ENCODE measurements around the gene SCNN1A. TPM values are rescaled to one million over a fixed set of nuclear protein-coding genes. Genes with fewer than 3 reads are reported as not detected.

Gene SCNN1A
- total RNA-seq, 2 experiments from 2014 or later = 2.3 to 3.8 TPM

DNA sequence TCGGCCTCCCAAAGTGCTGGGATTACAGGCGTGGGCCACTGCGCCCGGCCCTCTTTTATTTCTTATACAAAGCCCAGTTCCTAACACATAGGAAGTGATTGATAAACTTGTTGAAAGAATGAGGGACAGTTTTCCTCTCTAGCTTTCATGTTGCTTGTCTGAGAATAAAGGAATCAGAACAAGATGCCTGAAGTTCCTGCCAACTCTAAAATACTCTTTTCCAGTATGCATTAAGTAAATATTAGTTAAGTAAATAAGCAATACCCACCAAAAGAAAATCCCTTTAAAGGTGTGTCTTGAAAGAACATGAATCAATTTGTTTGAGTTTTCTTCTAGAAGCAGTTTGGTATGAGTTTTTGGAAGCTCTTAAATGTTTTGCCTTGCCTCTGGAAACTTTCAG is 45.0 kb upstream of the SCNN1A start:
- no peaks in the 10 kb centered on the region for H3K9me3 Mint-ChIP-seq
- intact Hi-C loops (cut with micrococcal nuclease) = loop anchor here (10.0 kb wide), 1 partner anchor 86 kb away; no protein-coding TSS in a partner anchor
- TF ChIP-seq, protein P1, sequence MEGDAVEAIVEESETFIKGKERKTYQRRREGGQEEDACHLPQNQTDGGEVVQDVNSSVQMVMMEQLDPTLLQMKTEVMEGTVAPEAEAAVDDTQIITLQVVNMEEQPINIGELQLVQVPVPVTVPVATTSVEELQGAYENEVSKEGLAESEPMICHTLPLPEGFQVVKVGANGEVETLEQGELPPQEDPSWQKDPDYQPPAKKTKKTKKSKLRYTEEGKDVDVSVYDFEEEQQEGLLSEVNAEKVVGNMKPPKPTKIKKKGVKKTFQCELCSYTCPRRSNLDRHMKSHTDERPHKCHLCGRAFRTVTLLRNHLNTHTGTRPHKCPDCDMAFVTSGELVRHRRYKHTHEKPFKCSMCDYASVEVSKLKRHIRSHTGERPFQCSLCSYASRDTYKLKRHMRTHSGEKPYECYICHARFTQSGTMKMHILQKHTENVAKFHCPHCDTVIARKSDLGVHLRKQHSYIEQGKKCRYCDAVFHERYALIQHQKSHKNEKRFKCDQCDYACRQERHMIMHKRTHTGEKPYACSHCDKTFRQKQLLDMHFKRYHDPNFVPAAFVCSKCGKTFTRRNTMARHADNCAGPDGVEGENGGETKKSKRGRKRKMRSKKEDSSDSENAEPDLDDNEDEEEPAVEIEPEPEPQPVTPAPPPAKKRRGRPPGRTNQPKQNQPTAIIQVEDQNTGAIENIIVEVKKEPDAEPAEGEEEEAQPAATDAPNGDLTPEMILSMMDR (IDR thresholded peaks at IDR 0.05) = no peak
- H3K4me3 Mint-ChIP-seq = no peak overlapping the region
- no peak for ATAC-seq
- H3K36me3 Mint-ChIP-seq (ENCODE audit: low read depth) = no peaks in the 10 kb centered on the region
- H3K27ac Mint-ChIP-seq = no peak overlapping the region
- H3K27me3 Mint-ChIP-seq = no peaks in the 10 kb centered on the region
- CTCF ChIA-PET = interaction anchor here (0.8 to 1.4 kb wide), 3 partner anchors 11 to 45 kb away, joined by 4 to 5 read pairs (median 4); no protein-coding TSS in a partner anchor
- no peak for DNase-seq
- peaks cover 28% of the 10 kb centered on the region for H3K4me1 Mint-ChIP-seq (ENCODE audit: low read depth)
- POLR2A ChIA-PET = interaction anchor here (1.5 kb wide), 1 partner anchor 42 kb away, joined by 3 read pairs; no protein-coding TSS in a partner anchor

DNA sequence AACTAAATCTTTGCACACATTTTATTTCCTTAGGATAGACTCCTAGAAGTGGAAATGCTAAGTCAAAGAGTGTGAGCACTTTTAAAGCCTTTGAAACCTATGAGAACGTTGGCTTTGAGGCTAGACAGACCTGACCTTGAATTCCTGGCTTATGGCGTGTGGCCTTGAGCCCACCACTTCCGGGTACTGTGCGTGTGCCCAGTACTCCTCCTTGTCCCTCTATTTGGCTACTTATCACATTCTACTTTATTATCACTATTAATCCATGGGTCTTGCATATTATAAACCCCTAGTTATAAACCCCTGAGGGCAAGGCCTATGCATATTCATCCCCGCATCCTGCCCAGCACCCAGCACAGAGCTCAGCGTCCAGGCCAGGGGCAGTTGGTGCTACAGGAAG is 43.4 kb upstream of the SCNN1A start:
- no peak overlapping the region for H3K4me3 Mint-ChIP-seq
- ChIA-PET CTCF (interaction anchor here (1.5 kb wide), 1 partner anchor 42 kb away, joined by 3 read pairs; no protein-coding TSS in a partner anchor), POLR2A (no interaction called here)
- peaks cover 16% of the 10 kb centered on the region for H3K4me1 Mint-ChIP-seq (ENCODE audit: low read depth)
- intact Hi-C loops (cut with micrococcal nuclease) = no loop called here
- no peaks in the 10 kb centered on the region for H3K27me3 Mint-ChIP-seq
- H3K36me3 Mint-ChIP-seq (ENCODE audit: low read depth) = no peaks in the 10 kb centered on the region
- ATAC-seq = no peak
- H3K9me3 Mint-ChIP-seq = no peaks in the 10 kb centered on the region
- TF ChIP-seq, protein P1 (IDR thresholded peaks at IDR 0.05) = no peak
- no peak overlapping the region for H3K27ac Mint-ChIP-seq
- no peak for DNase-seq

DNA sequence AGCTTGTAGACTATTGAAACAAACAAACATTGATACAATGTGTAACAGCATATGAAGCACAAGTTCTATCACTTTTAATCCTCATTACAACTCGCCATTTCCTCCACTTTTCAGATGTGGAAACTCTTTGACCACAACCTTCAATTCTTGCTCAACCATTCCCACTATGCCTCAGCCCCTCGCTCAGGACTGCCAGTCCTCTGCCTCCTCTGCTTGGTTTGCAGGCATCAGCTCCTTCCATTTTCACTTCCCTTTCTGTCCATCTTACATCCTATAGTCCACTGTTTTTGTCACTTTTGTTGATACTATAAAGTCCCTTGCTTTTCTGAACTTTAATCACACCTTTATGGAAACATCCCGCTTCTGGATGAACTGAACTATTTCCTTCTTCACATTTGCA is 41.2 kb upstream of the SCNN1A start:
- no peaks in the 10 kb centered on the region for H3K36me3 Mint-ChIP-seq (ENCODE audit: low read depth)
- DNase-seq = no peak
- ChIA-PET CTCF (interaction anchor here (1.3 kb wide), 1 partner anchor 48 kb away, joined by 3 read pairs; no protein-coding TSS in a partner anchor), POLR2A (interaction anchor here (0.8 kb wide), 1 partner anchor 84 kb away, joined by 3 read pairs; no protein-coding TSS in a partner anchor)
- no peaks in the 10 kb centered on the region for H3K9me3 Mint-ChIP-seq
- TF ChIP-seq, protein P1 (IDR thresholded peaks at IDR 0.05) = no peak
- H3K27ac Mint-ChIP-seq = no peak overlapping the region
- H3K4me3 Mint-ChIP-seq = no peak overlapping the region
- intact Hi-C loops (cut with micrococcal nuclease) = no loop called here
- H3K4me1 Mint-ChIP-seq (ENCODE audit: low read depth) = peaks cover 8% of the 10 kb centered on the region
- ATAC-seq = no peak
- H3K27me3 Mint-ChIP-seq = no peaks in the 10 kb centered on the region

- H3K9me3 Mint-ChIP-seq = no peaks in the 10 kb centered on the region
- H3K4me3 Mint-ChIP-seq = no peak overlapping the region
- TF ChIP-seq, protein P1 (IDR thresholded peaks at IDR 0.05) = no peak
- no peak for ATAC-seq
- no peak for DNase-seq
- intact Hi-C loops (cut with micrococcal nuclease) = no loop called here
- CTCF ChIA-PET = no interaction called here
- no peak overlapping the region for H3K27ac Mint-ChIP-seq
- no peaks in the 10 kb centered on the region for H3K4me1 Mint-ChIP-seq (ENCODE audit: low read depth)
- H3K36me3 Mint-ChIP-seq (ENCODE audit: low read depth) = no peaks in the 10 kb centered on the region
- no peaks in the 10 kb centered on the region for H3K27me3 Mint-ChIP-seq
- POLR2A ChIA-PET = no interaction called here
Measured at GRCh38 chr12:6407236-6407954, 32.0 kb upstream of the SCNN1A start.

DNA sequence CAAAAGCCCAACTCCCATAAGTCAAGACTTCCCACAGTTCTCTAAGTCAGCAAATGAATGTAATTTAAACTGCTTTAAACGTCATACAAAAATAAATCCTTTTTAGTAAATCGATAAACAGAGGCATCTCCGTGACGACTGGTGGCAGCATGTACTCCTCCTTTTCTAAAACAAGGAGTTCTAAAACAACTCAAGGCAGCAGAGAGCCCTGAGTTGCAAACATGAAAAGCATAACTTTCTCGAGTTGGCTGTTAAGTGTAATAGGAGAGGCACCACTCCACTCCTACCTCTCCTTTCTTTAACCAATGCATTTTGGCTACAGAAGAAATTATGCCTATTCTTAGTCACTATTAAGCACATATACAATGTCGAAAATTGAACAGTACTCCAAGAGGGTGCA is 30.6 kb upstream of the SCNN1A start:
- H3K4me1 Mint-ChIP-seq (ENCODE audit: low read depth) = no peaks in the 10 kb centered on the region
- H3K36me3 Mint-ChIP-seq (ENCODE audit: low read depth) = no peaks in the 10 kb centered on the region
- DNase-seq (no peak), ATAC-seq (no peak)
- H3K4me3 Mint-ChIP-seq = no peak overlapping the region
- CTCF ChIA-PET = no interaction called here
- POLR2A ChIA-PET = no interaction called here
- no peak overlapping the region for H3K27ac Mint-ChIP-seq
- TF ChIP-seq, protein P1 (IDR thresholded peaks at IDR 0.05) = no peak
- intact Hi-C loops (cut with micrococcal nuclease) = no loop called here
- no peaks in the 10 kb centered on the region for H3K9me3 Mint-ChIP-seq
- H3K27me3 Mint-ChIP-seq = no peaks in the 10 kb centered on the region
